ENCODE results near the gene SMARCC2. TPM values are rescaled to one million over a fixed set of nuclear protein-coding genes. Genes with fewer than 3 reads are reported as not detected.

SMARCC2 gene
- total and polyA plus RNA-seq, 9 of the 15 experiments (the other 6 are each of a cell fraction or from before 2014, with no cell fraction given): 11.9 to 86.0 (median 36.6) TPM

- TF ChIP-seq TRIM25 (IDR thresholded peaks at IDR 0.05; ENCODE audit: borderline replicate concordance) (no peak), HIVEP1 (CRISPR knock-in tag; IDR thresholded peaks at IDR 0.05) (0 out of 2 replicates have a peak, but pooled peaks have one; percentile 62), CBX5 (IDR thresholded peaks at IDR 0.05; ENCODE audit: borderline replicate concordance, low read depth) (no peak), DNMT1 (IDR thresholded peaks at IDR 0.05) (peak; percentile 89; the same call in 1 of the 2 replicates), ZBTB8A (IDR thresholded peaks at IDR 0.05; ENCODE audit: partially characterized antibody) (no peak), FOSL1 (tag; conservative IDR thresholded peaks at IDR 0.05) (no peak), KDM4B (IDR thresholded peaks at IDR 0.05; ENCODE audit: borderline replicate concordance in 2 of 2, low read depth in 1 of 2) (peak in 1 of 2 experiments; percentile 98; a peak in 2 of 4 replicates), ZNF780A (CRISPR knock-in tag; IDR thresholded peaks at IDR 0.05) (no peak), ZFP36 (IDR thresholded peaks at IDR 0.05; ENCODE audit: low read depth, low read length, partially characterized antibody) (peak; percentile 31), FOXA1 (IDR thresholded peaks at IDR 0.05; ENCODE audit: borderline replicate concordance) (no peak), FOXA3 (CRISPR knock-in tag; conservative IDR thresholded peaks at IDR 0.05 in 1 of 2, IDR thresholded peaks at IDR 0.05 in 1 of 2) (peak in 1 of 2 experiments; percentile 70; a peak in 2 of 4 replicates), TCFL5 (CRISPR knock-in tag; conservative IDR thresholded peaks at IDR 0.05) (no peak), SMARCA5 (IDR thresholded peaks at IDR 0.05) (no peak), EZH2 (IDR thresholded peaks at IDR 0.05; ENCODE audit: borderline replicate concordance, low read depth, low read length) (no peak), MAFG (tag; conservative IDR thresholded peaks at IDR 0.05) (no peak), TAF9B (IDR thresholded peaks at IDR 0.05; ENCODE audit: partially characterized antibody) (peak; percentile 30), NEUROD1 (IDR thresholded peaks at IDR 0.05; ENCODE audit: borderline replicate concordance, low read depth, low read length, partially characterized antibody) (peak; percentile 70)
- TF ChIP-seq, protein P1, sequence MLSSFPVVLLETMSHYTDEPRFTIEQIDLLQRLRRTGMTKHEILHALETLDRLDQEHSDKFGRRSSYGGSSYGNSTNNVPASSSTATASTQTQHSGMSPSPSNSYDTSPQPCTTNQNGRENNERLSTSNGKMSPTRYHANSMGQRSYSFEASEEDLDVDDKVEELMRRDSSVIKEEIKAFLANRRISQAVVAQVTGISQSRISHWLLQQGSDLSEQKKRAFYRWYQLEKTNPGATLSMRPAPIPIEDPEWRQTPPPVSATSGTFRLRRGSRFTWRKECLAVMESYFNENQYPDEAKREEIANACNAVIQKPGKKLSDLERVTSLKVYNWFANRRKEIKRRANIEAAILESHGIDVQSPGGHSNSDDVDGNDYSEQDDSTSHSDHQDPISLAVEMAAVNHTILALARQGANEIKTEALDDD (IDR thresholded peaks at IDR 0.05): 0 out of 2 replicates have a peak, but pooled peaks have one; percentile 6
- TF ChIP-seq, protein P2, sequence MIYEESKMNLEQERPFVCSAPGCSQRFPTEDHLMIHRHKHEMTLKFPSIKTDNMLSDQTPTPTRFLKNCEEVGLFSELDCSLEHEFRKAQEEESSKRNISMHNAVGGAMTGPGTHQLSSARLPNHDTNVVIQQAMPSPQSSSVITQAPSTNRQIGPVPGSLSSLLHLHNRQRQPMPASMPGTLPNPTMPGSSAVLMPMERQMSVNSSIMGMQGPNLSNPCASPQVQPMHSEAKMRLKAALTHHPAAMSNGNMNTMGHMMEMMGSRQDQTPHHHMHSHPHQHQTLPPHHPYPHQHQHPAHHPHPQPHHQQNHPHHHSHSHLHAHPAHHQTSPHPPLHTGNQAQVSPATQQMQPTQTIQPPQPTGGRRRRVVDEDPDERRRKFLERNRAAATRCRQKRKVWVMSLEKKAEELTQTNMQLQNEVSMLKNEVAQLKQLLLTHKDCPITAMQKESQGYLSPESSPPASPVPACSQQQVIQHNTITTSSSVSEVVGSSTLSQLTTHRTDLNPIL (CRISPR knock-in tag; IDR thresholded peaks at IDR 0.05): no peak
- TF ChIP-seq, protein P3, sequence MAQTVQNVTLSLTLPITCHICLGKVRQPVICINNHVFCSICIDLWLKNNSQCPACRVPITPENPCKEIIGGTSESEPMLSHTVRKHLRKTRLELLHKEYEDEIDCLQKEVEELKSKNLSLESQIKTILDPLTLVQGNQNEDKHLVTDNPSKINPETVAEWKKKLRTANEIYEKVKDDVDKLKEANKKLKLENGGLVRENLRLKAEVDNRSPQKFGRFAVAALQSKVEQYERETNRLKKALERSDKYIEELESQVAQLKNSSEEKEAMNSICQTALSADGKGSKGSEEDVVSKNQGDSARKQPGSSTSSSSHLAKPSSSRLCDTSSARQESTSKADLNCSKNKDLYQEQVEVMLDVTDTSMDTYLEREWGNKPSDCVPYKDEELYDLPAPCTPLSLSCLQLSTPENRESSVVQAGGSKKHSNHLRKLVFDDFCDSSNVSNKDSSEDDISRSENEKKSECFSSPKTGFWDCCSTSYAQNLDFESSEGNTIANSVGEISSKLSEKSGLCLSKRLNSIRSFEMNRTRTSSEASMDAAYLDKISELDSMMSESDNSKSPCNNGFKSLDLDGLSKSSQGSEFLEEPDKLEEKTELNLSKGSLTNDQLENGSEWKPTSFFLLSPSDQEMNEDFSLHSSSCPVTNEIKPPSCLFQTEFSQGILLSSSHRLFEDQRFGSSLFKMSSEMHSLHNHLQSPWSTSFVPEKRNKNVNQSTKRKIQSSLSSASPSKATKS (CRISPR knock-in tag; IDR thresholded peaks at IDR 0.05): 0 out of 2 replicates have a peak, but pooled peaks have one; percentile 56
These were observed 71.2 kb downstream of the SMARCC2 start, which contains the start of gene ZC3H10 (continued) for GRCh38 chr12:56117778-56118687.

All from K562 (cell line).